ENCODE measurements around the gene TEFM.

- TF ChIP-seq SP1 (IDR thresholded peaks at IDR 0.05) (no peak), ELF4 (IDR thresholded peaks at IDR 0.05) (no peak), SUZ12 (IDR thresholded peaks at IDR 0.05) (no peak), L3MBTL2 (conservative IDR thresholded peaks at IDR 0.05) (no peak), FOXA1 (IDR thresholded peaks at IDR 0.05) (no peak), LEF1 (IDR thresholded peaks at IDR 0.05; ENCODE audit: borderline replicate concordance) (no peak), BHLHE40 (IDR thresholded peaks at IDR 0.05; ENCODE audit: borderline replicate concordance) (no peak), FOXK2 (IDR thresholded peaks at IDR 0.05) (no peak), TARDBP (IDR thresholded peaks at IDR 0.05) (no peak)
- TF ChIP-seq, protein P1, sequence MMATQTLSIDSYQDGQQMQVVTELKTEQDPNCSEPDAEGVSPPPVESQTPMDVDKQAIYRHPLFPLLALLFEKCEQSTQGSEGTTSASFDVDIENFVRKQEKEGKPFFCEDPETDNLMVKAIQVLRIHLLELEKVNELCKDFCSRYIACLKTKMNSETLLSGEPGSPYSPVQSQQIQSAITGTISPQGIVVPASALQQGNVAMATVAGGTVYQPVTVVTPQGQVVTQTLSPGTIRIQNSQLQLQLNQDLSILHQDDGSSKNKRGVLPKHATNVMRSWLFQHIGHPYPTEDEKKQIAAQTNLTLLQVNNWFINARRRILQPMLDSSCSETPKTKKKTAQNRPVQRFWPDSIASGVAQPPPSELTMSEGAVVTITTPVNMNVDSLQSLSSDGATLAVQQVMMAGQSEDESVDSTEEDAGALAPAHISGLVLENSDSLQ (IDR thresholded peaks at IDR 0.05) = no peak
Observed at GRCh38 chr17:30920683-30921543, 14.9 kb upstream of the TEFM start.

Data from HEK293T (cell line).